Activated T-cell treated with anti-CD3 and anti-CD28 coated beads, Interleukin-2, amount 50 U/mL, for 48 hours (primary cell): ENCODE data around the gene MARCHF6.
"Not testable (repeated sequence)": the region's sequence is repeated elsewhere in the genome, so short reads cannot be mapped to it uniquely, and the experiment has no call there.

Experiments
- DNase-seq, 2 experiments: peaks; one replicate each; pipeline ENCODE4 v3.0.0-alpha.2; 2020

MARCHF6 gene

DNA sequence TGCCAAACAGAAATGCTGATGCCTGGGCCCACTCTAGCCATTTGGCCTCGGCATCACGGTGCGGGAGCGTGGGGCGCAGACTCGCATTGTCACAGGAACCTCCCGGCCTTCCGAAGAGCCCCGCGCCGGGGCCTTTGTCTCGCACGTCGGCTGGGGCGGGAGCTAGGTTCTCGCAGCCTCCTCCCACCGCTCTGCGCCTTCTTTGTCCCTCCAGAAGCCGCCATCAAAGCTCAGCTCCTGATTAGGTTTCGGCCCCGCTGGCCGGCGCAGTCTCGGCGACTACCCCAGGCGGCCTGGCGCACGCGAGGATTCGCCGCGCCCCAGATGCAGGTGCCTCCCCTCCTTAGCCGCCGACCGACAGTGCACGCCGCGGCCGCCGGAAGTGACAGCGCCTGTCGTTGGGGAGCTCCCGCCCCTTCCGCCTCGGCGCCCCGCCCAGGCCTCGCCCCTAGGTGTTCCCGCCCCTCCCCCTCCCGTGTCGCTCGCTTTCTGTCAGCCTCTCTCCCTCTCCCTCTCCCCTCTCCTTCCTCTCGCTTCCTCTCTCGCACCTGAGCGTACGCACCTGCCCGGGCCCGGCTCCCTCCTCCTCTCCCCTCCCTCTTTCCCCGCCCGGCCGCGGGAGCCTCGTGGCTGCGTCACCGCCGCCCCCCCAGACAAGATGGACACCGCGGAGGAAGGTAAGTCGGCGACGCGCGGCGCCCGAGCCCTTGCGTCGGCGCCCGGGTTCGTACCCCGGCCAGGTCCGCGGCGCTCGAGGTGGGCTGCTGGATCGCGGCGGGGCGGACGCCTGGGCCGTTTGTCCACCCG, at the start of gene MARCHF6:
TSS of gene MARCHF6 (plus strand) at position 455 of the 807 bp plus-strand sequence. CDS start at position 659, 204 bp downstream.
- peak; percentile 95 for DNase-seq

GRCh38 chr5:10303699-10304170, 49.8 kb upstream of the MARCHF6 start:
- DNase-seq, result no peak

- DNase-seq, result no peak
Measured at GRCh38 chr5:10304932-10305331, 48.6 kb upstream of the MARCHF6 start.

DNA sequence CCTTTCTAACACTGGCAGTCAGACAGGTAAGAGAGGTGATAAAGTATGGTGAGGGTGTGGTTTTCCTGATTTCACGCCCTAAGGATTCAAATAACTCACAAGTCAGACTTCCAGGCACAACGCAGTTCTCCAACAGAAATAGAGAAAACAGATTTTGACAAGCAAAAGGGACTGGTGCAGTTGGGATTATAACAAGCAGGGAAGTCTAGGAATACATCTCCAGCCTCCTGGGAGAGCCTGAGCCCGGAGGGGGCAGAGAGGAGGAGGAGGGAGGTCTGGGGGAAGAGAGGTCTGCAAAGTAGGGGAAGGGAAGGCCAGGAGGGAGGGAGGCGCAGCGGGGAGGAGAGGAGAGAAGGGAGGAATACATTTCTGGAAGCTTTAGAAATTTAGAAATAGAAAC, 47.4 kb upstream of the MARCHF6 start:
- DNase-seq, result no peak

GRCh38 chr5:10306806-10307205, 46.7 kb upstream of the MARCHF6 start:
- no peak for DNase-seq

DNA sequence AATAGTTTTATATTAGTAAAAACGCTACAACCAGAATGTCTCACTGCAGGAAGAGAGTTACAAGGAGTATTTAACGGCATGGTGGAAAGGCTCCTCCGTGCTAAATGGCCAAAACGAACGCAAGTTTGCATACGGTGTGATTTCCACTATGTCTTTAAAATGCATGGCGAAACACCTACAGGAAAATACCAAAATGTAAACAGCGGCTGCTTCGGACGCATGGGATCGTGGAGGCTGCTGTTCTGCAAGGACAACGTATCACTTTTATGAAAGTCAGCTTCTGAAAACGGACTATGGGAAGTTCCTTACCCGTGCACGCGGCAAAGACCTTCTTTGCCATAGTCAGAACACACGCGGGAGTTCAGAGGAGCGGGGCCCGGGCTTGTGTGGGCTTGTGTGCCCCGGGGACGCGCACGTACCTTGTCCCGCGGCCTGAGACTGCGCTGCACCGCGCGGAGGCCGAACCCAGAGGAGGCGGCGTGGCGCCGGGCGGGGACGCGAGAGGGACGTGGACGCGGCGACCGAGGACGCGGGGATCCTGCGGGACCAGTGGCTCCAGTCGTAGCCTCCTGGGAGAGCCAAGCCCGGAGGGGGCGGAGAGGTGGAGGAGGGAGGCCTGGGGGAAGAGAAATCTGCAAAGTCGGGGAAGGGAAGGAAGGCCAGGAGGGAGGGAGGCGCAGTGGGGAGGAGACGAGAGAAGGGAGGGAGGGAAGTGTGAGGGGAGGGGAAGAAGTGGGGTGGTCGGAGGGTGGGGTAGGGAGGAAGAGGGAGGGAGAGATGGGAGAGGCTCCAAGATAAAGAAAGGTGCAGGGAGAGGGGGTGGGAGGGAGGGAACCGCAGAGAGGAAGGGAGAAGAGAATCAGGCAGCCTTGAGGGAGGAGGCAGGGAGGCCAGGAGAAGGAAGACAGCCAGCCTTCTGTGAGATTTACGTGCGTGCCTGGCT, 46.0 kb upstream of the MARCHF6 start, which contains the start of gene CMBL:
TSS of gene CMBL (minus strand) at position 697 of the 943 bp plus-strand sequence. CDS start 17,140 bp downstream, outside the sequence.
- DNase-seq, result peak; percentile 40 to 53

DNA sequence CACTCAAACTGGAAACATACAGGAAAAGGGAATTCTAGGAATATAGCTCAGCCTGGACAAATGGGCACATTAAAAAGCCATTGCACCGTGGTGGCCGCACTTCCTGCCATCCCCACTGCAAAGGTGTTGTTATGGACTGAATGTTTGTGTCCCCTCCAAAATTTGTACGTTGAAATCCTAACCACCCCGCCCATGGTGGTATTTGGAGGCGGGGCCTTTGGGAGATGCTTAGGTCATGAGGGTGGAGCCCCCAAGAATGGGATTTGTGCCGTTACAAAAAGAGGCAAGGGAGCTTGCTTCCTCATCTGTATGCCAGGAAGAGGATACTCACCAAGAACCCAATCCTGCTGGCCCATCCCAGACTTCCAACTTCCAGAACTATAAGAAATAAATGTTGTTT, 44.7 kb upstream of the MARCHF6 start:
- DNase-seq, result no peak

DNA sequence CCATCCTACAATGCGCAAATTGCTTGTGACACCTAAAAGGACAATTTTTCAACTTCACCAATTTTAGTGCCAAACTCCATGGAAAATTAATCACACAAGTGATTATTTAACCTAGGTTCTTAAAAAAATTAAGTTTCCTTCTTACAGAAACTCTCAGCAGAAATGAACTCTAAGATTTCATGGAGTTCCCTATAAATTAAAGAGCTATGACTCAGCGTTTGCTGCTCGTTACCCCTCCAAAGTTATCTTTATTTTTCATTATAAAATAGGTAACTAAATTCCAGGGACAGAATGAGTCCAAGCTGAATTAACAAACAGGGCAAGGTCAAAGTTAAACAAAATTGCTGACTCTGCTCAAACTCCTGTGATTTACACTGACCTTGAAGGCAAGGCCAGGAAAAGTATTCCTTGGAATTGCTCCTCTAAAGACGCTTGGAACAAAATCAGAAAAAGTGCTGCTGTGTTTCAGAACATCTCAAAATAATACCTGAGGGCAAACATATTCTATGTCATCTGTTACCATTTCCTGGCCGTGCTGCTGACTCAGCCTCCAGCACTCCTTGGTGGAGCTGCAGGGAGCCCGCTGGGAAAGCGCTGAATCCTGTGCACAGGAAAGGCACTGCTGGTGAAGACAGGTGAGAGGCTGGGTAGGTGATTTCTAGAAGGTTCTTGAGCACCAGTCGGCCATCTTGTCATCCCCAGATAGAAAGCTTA, 43.3 kb upstream of the MARCHF6 start:
- DNase-seq, result no peak

DNA sequence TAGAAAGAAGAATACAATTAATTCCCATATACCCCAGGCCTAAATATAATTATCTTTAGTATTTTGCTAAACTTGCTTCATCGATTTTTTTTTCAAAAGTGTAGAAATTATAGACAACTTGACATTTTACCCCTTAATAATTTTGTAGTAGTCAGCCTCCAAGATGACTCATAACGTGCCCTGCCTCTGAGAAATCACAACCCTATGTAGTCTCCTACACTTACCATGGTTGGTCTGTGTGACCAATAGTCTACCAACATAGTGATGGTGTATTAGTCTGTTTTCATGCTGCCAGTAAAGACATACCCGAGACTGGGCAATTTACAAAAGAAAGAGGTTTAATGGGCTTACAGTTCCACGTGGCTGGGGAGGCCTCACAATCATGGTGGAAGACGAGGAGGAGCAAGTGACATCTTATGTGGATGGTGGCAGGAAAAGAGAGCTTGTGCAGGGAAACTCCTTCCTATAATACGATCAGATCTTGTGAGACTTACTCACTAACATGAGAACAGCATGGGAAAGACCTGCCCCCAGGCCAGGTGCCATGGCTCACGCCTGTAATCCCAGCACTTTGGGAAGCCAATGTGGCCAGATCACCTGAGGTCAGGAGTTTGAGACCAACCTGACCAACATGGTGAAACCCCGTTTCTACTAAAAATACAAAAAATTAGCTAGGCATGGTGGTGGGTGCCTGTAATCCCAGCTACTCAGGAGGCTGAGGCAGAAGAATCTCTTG, 42.5 kb upstream of the MARCHF6 start:
- not testable (repeated sequence) for DNase-seq

- DNase-seq, result no peak
Measured at GRCh38 chr5:10311595-10312425, 41.7 kb upstream of the MARCHF6 start.

DNA sequence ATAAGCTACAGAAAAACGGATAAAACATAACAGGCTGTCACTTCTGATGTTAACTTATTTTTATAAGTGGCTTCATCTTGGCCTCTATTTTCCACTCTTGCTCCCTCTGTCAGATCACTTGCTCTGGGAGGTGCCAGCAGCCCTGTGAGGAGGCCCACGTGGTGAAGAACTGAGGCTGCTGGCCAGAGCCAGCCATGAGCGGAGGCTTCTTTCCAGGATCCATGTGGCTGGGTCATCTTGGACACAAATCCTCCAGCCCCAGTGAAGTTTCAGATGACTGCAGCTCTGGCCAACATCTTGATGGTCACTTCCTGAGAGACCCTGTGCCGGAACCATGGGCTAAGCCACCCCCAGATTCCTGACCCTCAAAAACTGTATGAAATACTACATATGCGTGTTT, 38.3 kb upstream of the MARCHF6 start:
- DNase-seq, result no peak

DNA sequence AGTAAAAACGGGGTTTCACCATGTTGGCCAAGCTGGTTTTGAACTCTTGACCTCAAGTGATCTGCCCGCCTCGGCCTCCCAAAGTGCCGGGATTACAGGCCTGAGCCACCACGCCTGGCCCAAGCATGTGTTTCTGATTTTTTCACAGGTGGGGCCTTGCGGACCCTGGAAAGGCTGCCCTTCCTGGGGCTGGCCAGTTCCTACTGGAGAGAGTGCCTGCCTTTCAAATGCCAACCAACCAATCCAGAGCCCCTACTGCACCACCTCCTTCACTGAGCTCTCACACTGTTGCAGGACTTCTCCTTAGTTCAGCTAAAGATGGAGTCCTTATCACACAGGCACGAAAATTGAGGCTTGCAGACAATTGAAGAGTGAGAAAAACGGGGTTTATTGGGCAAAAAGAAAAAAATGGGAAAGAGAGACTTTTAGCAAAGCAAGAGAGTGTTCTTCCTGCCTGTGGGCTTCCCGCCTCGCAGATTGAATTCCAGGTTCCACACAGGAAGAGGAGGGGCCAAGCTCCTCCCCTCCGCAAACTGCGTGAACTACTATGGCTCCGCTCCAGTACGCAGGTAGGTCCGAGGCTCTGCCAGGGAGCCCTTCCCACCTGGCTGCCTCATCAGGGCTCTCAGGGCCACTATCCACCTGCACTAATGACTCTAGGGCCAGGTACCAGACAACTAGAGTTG, 37.5 kb upstream of the MARCHF6 start:
- DNase-seq, result no peak

GRCh38 chr5:10317825-10318682, 35.4 kb upstream of the MARCHF6 start:
- DNase-seq, result no peak

DNA sequence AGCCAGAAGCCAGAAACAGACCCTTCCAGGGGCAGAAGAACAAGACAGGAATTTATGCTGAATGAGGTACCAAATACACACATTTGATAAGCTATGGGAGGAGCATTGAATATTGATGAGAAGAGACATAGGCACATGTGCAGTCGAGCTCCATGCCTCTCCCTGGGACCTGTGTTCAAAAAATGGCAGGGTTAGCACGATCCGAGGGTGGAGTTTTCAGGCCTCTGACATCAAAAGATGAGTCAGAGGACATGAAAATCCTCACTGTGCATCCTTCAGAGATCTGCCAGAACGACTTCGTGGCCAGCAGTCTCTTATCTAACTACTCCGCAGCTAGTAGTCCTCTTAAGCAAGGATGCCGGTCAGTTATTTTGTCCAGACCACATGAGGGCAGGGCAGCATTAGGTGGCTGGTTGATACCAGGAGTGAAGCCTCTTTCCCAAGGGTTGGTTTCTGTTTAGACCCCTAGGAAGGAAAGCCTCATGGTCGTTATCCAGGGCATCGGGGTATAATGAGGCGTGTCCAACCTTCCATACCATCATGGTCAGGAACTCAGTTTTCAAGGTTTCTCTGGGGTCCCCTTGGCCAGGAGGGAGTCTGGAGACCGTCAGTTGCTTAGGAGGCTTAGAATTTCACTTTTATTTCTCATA, 34.2 kb upstream of the MARCHF6 start:
- no peak for DNase-seq

- DNase-seq, result no peak
Measured at GRCh38 chr5:10320793-10321192, 32.7 kb upstream of the MARCHF6 start.

DNA sequence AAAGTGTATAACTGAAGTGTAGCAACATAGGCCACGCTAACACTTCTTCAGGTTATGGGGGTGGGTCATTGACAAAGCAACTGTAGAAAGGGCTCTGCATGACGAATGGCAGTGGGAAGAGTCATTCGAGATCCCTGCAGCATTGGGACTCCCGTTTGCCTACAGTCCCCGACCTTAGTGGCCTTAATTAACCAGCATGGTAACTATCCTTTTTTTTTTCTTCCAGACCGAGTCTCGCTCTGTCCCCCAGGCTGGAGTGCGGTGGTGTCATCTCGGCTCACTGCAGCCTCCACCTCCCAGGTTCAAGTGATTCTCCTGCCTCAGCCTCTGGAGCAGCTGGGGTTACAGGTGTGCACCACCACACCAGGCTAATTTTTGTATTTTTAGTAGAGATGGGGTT, 31.6 kb upstream of the MARCHF6 start:
- DNase-seq, result no peak

- DNase-seq, result no peak
Measured at GRCh38 chr5:10323588-10324488, 29.7 kb upstream of the MARCHF6 start.
